HepG2 (cell line): Measurements from ENCODE around the gene MCU. TPM values are rescaled to one million over a fixed set of nuclear protein-coding genes. Genes with fewer than 3 reads are reported as not detected.

Source experiments
- ATAC-seq: fragments of 200-7000 bp; cut with Tn5 transposase; 3 replicates; pipeline ENCODE4 v1.9.1; 2020; ENCODE audit warnings: mild to moderate bottlenecking, moderate library complexity
- BruUV-seq: library from RNA; stranded (reverse); fragments of 400-500 nt; replicated peaks from 2 replicates; lab custom pipeline; 2021; lab: Mats Ljungman, UMichigan
- CTCF ChIA-PET: fragments of 300-600 bp; formaldehyde crosslinking; extraction: SDS; loops from one replicate; lab custom pipeline; 2021; ENCODE audit warnings: low total read pairs, inconsistent platforms, low intra/inter-chr PET ratio; lab: Yijun Ruan, JAX
- POLR2A ChIA-PET: fragments of 350-600 bp; sonication (Branson Sonifier 250); formaldehyde crosslinking; loops from one replicate; lab custom pipeline; 2020; ENCODE audit warnings: antibody characterized with exemption, inconsistent platforms; lab: Yijun Ruan, JAX
- DNase-seq: peaks from one replicate; pipeline ENCODE4 v3.0.0-alpha.2; 2015; ENCODE audit warnings: low spot score
- FAIRE-seq: peaks from 3 replicates; lab custom pipeline; 2011; peaks lifted over from hg19 to GRCh38; lab: Jason Lieb, UNC
- H2AFZ ChIP-seq: one replicate; pipeline ENCODE4 v1.6.1; 2011; ENCODE audit warnings: low read length, inconsistent platforms
- H3K27ac ChIP-seq: fragments of 300-600 bp; 3 replicates; pipeline ENCODE4 v1.8.0; 2011; ENCODE audit warnings: mixed run types, mild to moderate bottlenecking, mixed read lengths, low read length, inconsistent platforms; ENCODE audit not compliant: insufficient read depth; ENCODE audit errors: extremely low read length
- H3K27me3 ChIP-seq, 2 experiments: fragments of 200-600 bp in 1 of 2; 2 replicates in 1 of 2; 3 replicates in 1 of 2; pipeline versions ENCODE4 v1.6.0 to v1.8.0; 2011; ENCODE audit warnings: low read length in 2 of 2, mild to moderate bottlenecking in 2 of 2, moderate library complexity in 2 of 2, inconsistent platforms in 1 of 2; ENCODE audit not compliant: insufficient read depth in 2 of 2, control insufficient read depth in 1 of 2
- H3K36me3 ChIP-seq, 2 experiments: fragments of 200-600 bp in 1 of 2; replicated peaks in 1 of 2; 2 replicates in 1 of 2; 3 replicates in 1 of 2; pipeline versions ENCODE4 v1.5.1 to v1.8.0; 2011; ENCODE audit warnings: low read length in 2 of 2, inconsistent platforms in 1 of 2; ENCODE audit not compliant: insufficient read depth in 2 of 2, control insufficient read depth in 1 of 2
- H3K4me1 ChIP-seq: 2 replicates; pipeline ENCODE4 v1.5.1; 2012; ENCODE audit warnings: low read length, inconsistent platforms; ENCODE audit not compliant: insufficient read depth
- H3K4me2 ChIP-seq: 2 replicates; pipeline ENCODE4 v1.6.0; 2011; ENCODE audit warnings: low read depth, low read length, inconsistent platforms
- H3K4me3 ChIP-seq, 3 experiments: fragments of 200-600 bp in 1 of 3; sonication (generic), shearing (Covaris generic) in 1 of 3; replicated peaks in 1 of 3; 2 replicates each; pipeline ENCODE4 v1.5.1; 2011 to 2016; ENCODE audit warnings: low read length in 3 of 3, inconsistent platforms in 2 of 3, low read depth in 2 of 3, mild to moderate bottlenecking in 2 of 3, control low read depth in 1 of 3, mixed read lengths in 1 of 3; ENCODE audit not compliant: insufficient read depth in 1 of 3
- H3K79me2 ChIP-seq: one replicate; pipeline ENCODE4 v1.6.1; 2011; ENCODE audit warnings: low read length, inconsistent platforms; ENCODE audit not compliant: insufficient read depth
- H3K9ac ChIP-seq: 2 replicates; pipeline ENCODE4 v1.6.0; 2011; ENCODE audit warnings: mild to moderate bottlenecking, low read depth, low read length, inconsistent platforms; ENCODE audit not compliant: insufficient read depth
- H3K9me3 ChIP-seq: 2 replicates; pipeline ENCODE4 v1.5.1; 2012; ENCODE audit warnings: mild to moderate bottlenecking, low read length
- H4K20me1 ChIP-seq: 2 replicates; pipeline ENCODE4 v1.6.0; 2011; ENCODE audit warnings: inconsistent platforms, mild to moderate bottlenecking, low read length, moderate library complexity; ENCODE audit not compliant: insufficient read depth
- FOXO1 ChIP-seq: sonication (generic); formaldehyde crosslinking; IDR thresholded peaks from 2 replicates; pipeline ENCODE4 v1.4.0; 2020; ENCODE audit warnings: missing genetic modification reagents
- JUNB ChIP-seq: sonication (generic); formaldehyde crosslinking; IDR thresholded peaks from 2 replicates; pipeline ENCODE4 v1.8.0; 2022; ENCODE audit warnings: missing genetic modification reagents, mild to moderate bottlenecking, borderline replicate concordance
- RFXANK ChIP-seq: IDR thresholded peaks from 2 replicates; pipeline ENCODE4 v1.6.1; 2016
- SKI ChIP-seq: fragments of 450-650 bp; IDR thresholded peaks from one replicate; pipeline ENCODE4 v1.6.1; 2018; ENCODE audit warnings: mild to moderate bottlenecking; ENCODE audit not compliant: partially characterized antibody
- SOX5 ChIP-seq: IDR thresholded peaks from 2 replicates; pipeline ENCODE4 v1.6.1; 2016; ENCODE audit warnings: borderline replicate concordance
- YEATS4 ChIP-seq: sonication (generic); formaldehyde crosslinking; IDR thresholded peaks from 2 replicates; pipeline ENCODE4 v1.4.0; 2020; ENCODE audit warnings: missing genetic modification reagents, borderline replicate concordance
- ZNF121 ChIP-seq: sonication (generic); formaldehyde crosslinking; IDR thresholded peaks from 2 replicates; pipeline ENCODE4 v1.5.0; 2020; ENCODE audit warnings: mild to moderate bottlenecking, missing genetic modification reagents
- ZNF143 ChIP-seq: sonication (generic); formaldehyde crosslinking; IDR thresholded peaks from 2 replicates; pipeline ENCODE4 v1.4.0; 2020; ENCODE audit warnings: missing genetic modification reagents
- ZNF317 ChIP-seq: sonication (generic); formaldehyde crosslinking; IDR thresholded peaks from 2 replicates; pipeline ENCODE4 v1.5.0; 2020; ENCODE audit warnings: mild to moderate bottlenecking, missing genetic modification reagents
- ZNF34 ChIP-seq: sonication (generic); formaldehyde crosslinking; IDR thresholded peaks from 2 replicates; pipeline ENCODE4 v1.4.0; 2020; ENCODE audit warnings: mild to moderate bottlenecking, missing genetic modification reagents, borderline replicate concordance
- WGBS: methylation state at CpG from one replicate; pipeline ENCODE4 v1.1.6; 2017; ENCODE audit warnings: low lambda C conversion rate; 5-methylcytosine and 5-hydroxymethylcytosine counted together
- in situ Hi-C: cut with HindIII; loops from 2 replicates; pipeline ENCODE4 v1.10.0; 2017; ENCODE audit warnings: low pct_unique_long_range_greater_than_20kb; ENCODE audit not compliant: extremely low pct_ligation_motif_present
- intact Hi-C: fragments of 100-400 bp; cut with micrococcal nuclease; formaldehyde crosslinking; loops from one replicate; pipeline ENCODE4 v1.10.0; 2022; ENCODE audit not compliant: unreplicated experiment
- polyA plus RNA-seq, 8 experiments: library from polyadenylated mRNA; depleted of rRNA in 3 of 8; stranded (reverse) in 7 of 8; unstranded in 1 of 8; fragments of >200 nt; fragmentation: Illumina TruSeq in 4 of 8; extraction: Trizol in 4 of 8; gene quantifications; 2 replicates each; pipeline versions ENCODE4 v1.2.1 to v1.2.3, GENCODE V29; 2011 to 2016; ENCODE audit warnings: low read depth in 4 of 8, missing spikeins in 1 of 8, mixed read lengths in 1 of 8; ENCODE audit not compliant: insufficient read depth in 1 of 8
- total RNA-seq, 5 experiments: library from RNA; depleted of rRNA; stranded (reverse); fragments of >200 nt; fragmentation: Illumina TruSeq; extraction: Trizol; gene quantifications; 2 replicates each; pipeline ENCODE4 v1.2.3, GENCODE V29; 2016; ENCODE audit warnings: low read depth in 1 of 5
- TF ChIP-seq, protein P1 (sequence below): sonication (generic); formaldehyde crosslinking; IDR thresholded peaks from 2 replicates; pipeline ENCODE4 v1.9.0; 2021; ENCODE audit warnings: missing genetic modification reagents, mild to moderate bottlenecking, borderline replicate concordance
- TF ChIP-seq, protein P2 (sequence below): sonication (generic); formaldehyde crosslinking; IDR thresholded peaks from 2 replicates; pipeline ENCODE4 v1.5.0; 2020; ENCODE audit warnings: missing genetic modification reagents, mild to moderate bottlenecking, borderline replicate concordance

MCU gene
- total and polyA plus RNA-seq, 2 of the 13 experiments (the other 11 are each of a cell fraction or from before 2014, with no cell fraction given) = 25.9 to 64.5 TPM

- TF ChIP-seq FOXO1 (CRISPR knock-in tag) (no peak), ZNF317 (CRISPR knock-in tag) (no peak)
These were observed 108.2 kb downstream of the MCU start (continued) for GRCh38 chr10:72800000-72800740.

- H3K79me2 ChIP-seq = no peaks in the 10 kb centered on the region
- intact Hi-C loops (no loop called here), in situ Hi-C loops (no loop called here)
- WGBS = 89% methylated on average over 6 of the region's 6 CpGs
- DNase-seq = no peak
- H3K9ac ChIP-seq = no peak overlapping the region
- no peaks in the 10 kb centered on the region for H4K20me1 ChIP-seq
- BruUV-seq = no TSS peak
- H3K27ac ChIP-seq = no peak overlapping the region
- ATAC-seq = no peak
- H3K27me3 ChIP-seq = no peaks in the 10 kb centered on the region
- FAIRE-seq = no peak
- H2AFZ ChIP-seq = no peak overlapping the region
- no peak for TF ChIP-seq YEATS4 (CRISPR knock-in tag)
- no peak for TF ChIP-seq JUNB
- TF ChIP-seq ZNF121 (CRISPR knock-in tag) = peak; percentile 72
- no peak for TF ChIP-seq SKI
- no peak for TF ChIP-seq RFXANK (CRISPR knock-in tag)
- H3K4me1 ChIP-seq = peaks cover 23% of the 10 kb centered on the region
- no peak overlapping the region for H3K4me2 ChIP-seq
- H3K36me3 ChIP-seq = no peaks in the 10 kb centered on the region
- ChIA-PET CTCF (no interaction called here), POLR2A (no interaction called here)
- H3K9me3 ChIP-seq = no peaks in the 10 kb centered on the region
- no peak overlapping the region for H3K4me3 ChIP-seq
These were observed 108.8 kb downstream of the MCU start for GRCh38 chr10:72800741-72801092.

GRCh38 chr10:72801263-72801868 is 109.4 kb downstream of the MCU start:
- in situ Hi-C loops = no loop called here
- no peaks in the 10 kb centered on the region for H3K9me3 ChIP-seq
- ATAC-seq (no peak), DNase-seq (no peak), FAIRE-seq (no peak)
- H3K27ac ChIP-seq = no peak overlapping the region
- no peak overlapping the region for H3K4me3 ChIP-seq
- no peaks in the 10 kb centered on the region for H3K27me3 ChIP-seq
- WGBS = 94% methylated on average over 4 of the region's 5 CpGs
- ChIA-PET POLR2A (no interaction called here), CTCF (no interaction called here)
- no peak overlapping the region for H3K4me2 ChIP-seq
- no peak overlapping the region for H3K9ac ChIP-seq
- no peak overlapping the region for H2AFZ ChIP-seq
- no peaks in the 10 kb centered on the region for H4K20me1 ChIP-seq
- no peaks in the 10 kb centered on the region for H3K36me3 ChIP-seq
- no TSS peak for BruUV-seq
- H3K79me2 ChIP-seq = no peaks in the 10 kb centered on the region
- intact Hi-C loops = no loop called here
- H3K4me1 ChIP-seq = peaks cover 23% of the 10 kb centered on the region
- TF ChIP-seq ZNF34 (CRISPR knock-in tag) = no peak
- TF ChIP-seq, protein P1, sequence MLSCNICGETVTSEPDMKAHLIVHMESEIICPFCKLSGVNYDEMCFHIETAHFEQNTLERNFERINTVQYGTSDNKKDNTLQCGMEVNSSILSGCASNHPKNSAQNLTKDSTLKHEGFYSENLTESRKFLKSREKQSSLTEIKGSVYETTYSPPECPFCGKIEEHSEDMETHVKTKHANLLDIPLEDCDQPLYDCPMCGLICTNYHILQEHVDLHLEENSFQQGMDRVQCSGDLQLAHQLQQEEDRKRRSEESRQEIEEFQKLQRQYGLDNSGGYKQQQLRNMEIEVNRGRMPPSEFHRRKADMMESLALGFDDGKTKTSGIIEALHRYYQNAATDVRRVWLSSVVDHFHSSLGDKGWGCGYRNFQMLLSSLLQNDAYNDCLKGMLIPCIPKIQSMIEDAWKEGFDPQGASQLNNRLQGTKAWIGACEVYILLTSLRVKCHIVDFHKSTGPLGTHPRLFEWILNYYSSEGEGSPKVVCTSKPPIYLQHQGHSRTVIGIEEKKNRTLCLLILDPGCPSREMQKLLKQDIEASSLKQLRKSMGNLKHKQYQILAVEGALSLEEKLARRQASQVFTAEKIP (CRISPR knock-in tag) = no peak
- no peak for TF ChIP-seq SOX5 (CRISPR knock-in tag)
- TF ChIP-seq ZNF143 (CRISPR knock-in tag) = no peak
- TF ChIP-seq, protein P2, sequence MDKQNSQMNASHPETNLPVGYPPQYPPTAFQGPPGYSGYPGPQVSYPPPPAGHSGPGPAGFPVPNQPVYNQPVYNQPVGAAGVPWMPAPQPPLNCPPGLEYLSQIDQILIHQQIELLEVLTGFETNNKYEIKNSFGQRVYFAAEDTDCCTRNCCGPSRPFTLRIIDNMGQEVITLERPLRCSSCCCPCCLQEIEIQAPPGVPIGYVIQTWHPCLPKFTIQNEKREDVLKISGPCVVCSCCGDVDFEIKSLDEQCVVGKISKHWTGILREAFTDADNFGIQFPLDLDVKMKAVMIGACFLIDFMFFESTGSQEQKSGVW = no peak
